Adrenal gland (tissue), 12 donors: Measurements from ENCODE around the gene TPM2. TPM values are rescaled to one million over a fixed set of nuclear protein-coding genes. Genes with fewer than 3 reads are reported as not detected.

ENCODE experiments used
- DNase-seq, 7 donors: peaks; one replicate each; pipeline ENCODE4 v3.0.0-alpha.2; 2019 to 2020
- H3K27ac ChIP-seq, 5 donors: fragments of 200-600 bp; sonication (generic) in 4 of 5; 1 replicate in 3 of 5; 2 replicates in 2 of 5; pipeline versions ENCODE4 v1.5.1 to v1.8.0; 2016 to 2020; ENCODE audit warnings: mild to moderate bottlenecking in 1 of 5
- H3K27me3 ChIP-seq: fragments of 200-600 bp; 2 replicates; pipeline ENCODE4 v1.8.0; 2021
- H3K36me3 ChIP-seq, 2 donors: fragments of 200-600 bp; replicated peaks in 1 of 2; 1 replicate in 1 of 2; 2 replicates in 1 of 2; pipeline versions ENCODE4 v1.5.1 to v1.8.0; 2018 to 2022
- H3K4me1 ChIP-seq, 2 donors: fragments of 200-600 bp; replicated peaks in 1 of 2; 1 replicate in 1 of 2; 2 replicates in 1 of 2; pipeline versions ENCODE4 v1.5.1 to v1.8.0; 2018 to 2021
- H3K4me3 ChIP-seq, 4 donors: fragments of 200-600 bp; sonication (generic) in 3 of 4; one replicate each; pipeline ENCODE4 v1.5.1; 2016 to 2018
- H3K9me3 ChIP-seq, 3 donors: fragments of 200-600 bp; sonication (generic) in 1 of 3; replicated peaks in 1 of 3; 1 replicate in 2 of 3; 2 replicates in 1 of 3; pipeline versions ENCODE4 v1.5.1 to v1.8.0; 2016 to 2021
- POLR2A ChIP-seq, 2 donors: fragments of 450-650 bp; IDR thresholded peaks; one replicate each; pipeline ENCODE4 v1.6.1; 2017; ENCODE audit warnings: antibody characterized with exemption in 2 of 2, mild to moderate bottlenecking in 2 of 2, moderate library complexity in 1 of 2
- WGBS, 4 donors: extraction: QIAGEN DNeasy Blood & Tissue Kit in 2 of 4; methylation state at CpG; one replicate each; pipeline versions ENCODE4 v1.1.5 to v1.1.7; 2013 to 2017; 5-methylcytosine and 5-hydroxymethylcytosine counted together
- intact Hi-C, 2 donors: fragments of 100-400 bp; cut with DNase I; formaldehyde crosslinking; loops; one replicate each; pipeline versions ENCODE4 v1.14.1 to v1.15.0; 2022 to 2023
- polyA plus RNA-seq, 3 donors: library from polyadenylated mRNA; stranded (reverse); fragments of 200-250 nt in 2 of 3; fragments of 350-450 nt in 1 of 3; fragmentation: Illumina TruSeq in 1 of 3; extraction: RNeasy Lipid Tissue Mini Kit (QIAGEN cat#74804) in 1 of 3; gene quantifications; one replicate each; pipeline ENCODE4 v1.2.3, GENCODE V29; 2013 to 2014
- total RNA-seq, 9 donors: library from RNA; depleted of rRNA in 4 of 9; stranded (reverse); fragments of >200 nt in 4 of 9; fragments of 120-200 nt in 1 of 9; fragmentation: NEBNext Ultra II Directional in 1 of 9; extraction: Animal tissue kit (Norgen Biotek cat#: 25700) in 1 of 9; gene quantifications; one replicate each; pipeline versions ENCODE4 v1.1.0 to v1.2.4, GENCODE V29; 2013 to 2023
- TF ChIP-seq, protein P1 (sequence below), 6 experiments: fragments of 450-650 bp in 4 of 6; fragments of 200-600 bp in 2 of 6; sonication (generic) in 1 of 6; IDR thresholded peaks; 1 replicate in 5 of 6; 2 replicates in 1 of 6; pipeline versions ENCODE4 v1.5.1 to v1.8.0; 2016 to 2021; ENCODE audit warnings: antibody characterized with exemption in 6 of 6, mild to moderate bottlenecking in 2 of 6, moderate library complexity in 1 of 6
- donor health status: healthy with polysubstance abuse.
- donor health status: Bipolar disorder and iron deficiency.
- donor health status: DM: yes; HTN: yes; CAD: no.
- donor health status: DM: no; HTN: no; CAD: no.
- donor health status: DM: no; HTN: no; CAD: no.
- donor health status: DM: yes; HTN: yes; CAD: no.

TPM2 gene
- total and polyA plus RNA-seq, 12 donors: 188 to 1,472 (median 397) TPM

DNA sequence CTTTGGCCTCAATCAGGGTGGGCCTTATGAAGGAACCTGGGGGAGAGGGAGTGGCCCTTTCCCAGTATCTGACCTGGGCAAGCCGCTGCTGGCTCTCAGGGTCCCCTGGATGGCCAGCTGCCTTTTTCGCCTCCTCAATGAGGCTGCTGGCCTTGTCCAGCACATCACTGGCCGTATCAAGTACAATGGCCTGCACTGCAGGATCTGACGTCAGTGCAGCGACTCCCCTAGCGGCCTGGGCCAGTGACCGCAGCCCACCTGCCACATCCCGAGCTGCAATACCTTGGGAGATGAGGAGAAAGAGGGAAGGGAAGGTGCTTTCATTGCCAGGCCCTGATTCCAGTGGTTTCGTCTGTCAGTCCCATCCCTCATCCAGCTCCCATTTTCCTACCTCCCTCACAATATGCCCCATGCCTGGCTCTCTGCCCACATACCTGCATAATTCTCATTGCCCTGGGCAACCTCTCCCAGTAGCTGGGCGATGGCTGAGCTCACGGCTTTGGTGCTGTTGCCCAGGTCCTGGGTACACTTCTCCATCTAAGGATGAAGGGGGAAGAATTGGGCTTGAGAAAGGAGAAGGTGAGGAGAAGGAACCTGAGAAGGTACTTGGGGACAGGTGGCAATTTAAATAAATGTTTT lies 23.2 kb upstream of the TPM2 start:
- Histone ChIP-seq H3K36me3 (peaks cover 0 to 95% of the 10 kb centered on the region in 2 donors), H3K27me3 (no peaks in the 10 kb centered on the region), H3K27ac (no peak overlapping the region), H3K4me3 (no peak overlapping the region), H3K9me3 (no peaks in the 10 kb centered on the region), H3K4me1 (no peaks in the 10 kb centered on the region)
- peak in 1 of 7 donors; percentile 2 for DNase-seq
- WGBS, 4 donors: 82 to 91% (median 88%) methylated on average over 7 to 11 of the region's 11 CpGs
- no peak for TF ChIP-seq POLR2A (IDR thresholded peaks at IDR 0.05)
- TF ChIP-seq, protein P1, sequence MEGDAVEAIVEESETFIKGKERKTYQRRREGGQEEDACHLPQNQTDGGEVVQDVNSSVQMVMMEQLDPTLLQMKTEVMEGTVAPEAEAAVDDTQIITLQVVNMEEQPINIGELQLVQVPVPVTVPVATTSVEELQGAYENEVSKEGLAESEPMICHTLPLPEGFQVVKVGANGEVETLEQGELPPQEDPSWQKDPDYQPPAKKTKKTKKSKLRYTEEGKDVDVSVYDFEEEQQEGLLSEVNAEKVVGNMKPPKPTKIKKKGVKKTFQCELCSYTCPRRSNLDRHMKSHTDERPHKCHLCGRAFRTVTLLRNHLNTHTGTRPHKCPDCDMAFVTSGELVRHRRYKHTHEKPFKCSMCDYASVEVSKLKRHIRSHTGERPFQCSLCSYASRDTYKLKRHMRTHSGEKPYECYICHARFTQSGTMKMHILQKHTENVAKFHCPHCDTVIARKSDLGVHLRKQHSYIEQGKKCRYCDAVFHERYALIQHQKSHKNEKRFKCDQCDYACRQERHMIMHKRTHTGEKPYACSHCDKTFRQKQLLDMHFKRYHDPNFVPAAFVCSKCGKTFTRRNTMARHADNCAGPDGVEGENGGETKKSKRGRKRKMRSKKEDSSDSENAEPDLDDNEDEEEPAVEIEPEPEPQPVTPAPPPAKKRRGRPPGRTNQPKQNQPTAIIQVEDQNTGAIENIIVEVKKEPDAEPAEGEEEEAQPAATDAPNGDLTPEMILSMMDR (IDR thresholded peaks at IDR 0.05): no peak
- intact Hi-C loops: no loop called here

DNA sequence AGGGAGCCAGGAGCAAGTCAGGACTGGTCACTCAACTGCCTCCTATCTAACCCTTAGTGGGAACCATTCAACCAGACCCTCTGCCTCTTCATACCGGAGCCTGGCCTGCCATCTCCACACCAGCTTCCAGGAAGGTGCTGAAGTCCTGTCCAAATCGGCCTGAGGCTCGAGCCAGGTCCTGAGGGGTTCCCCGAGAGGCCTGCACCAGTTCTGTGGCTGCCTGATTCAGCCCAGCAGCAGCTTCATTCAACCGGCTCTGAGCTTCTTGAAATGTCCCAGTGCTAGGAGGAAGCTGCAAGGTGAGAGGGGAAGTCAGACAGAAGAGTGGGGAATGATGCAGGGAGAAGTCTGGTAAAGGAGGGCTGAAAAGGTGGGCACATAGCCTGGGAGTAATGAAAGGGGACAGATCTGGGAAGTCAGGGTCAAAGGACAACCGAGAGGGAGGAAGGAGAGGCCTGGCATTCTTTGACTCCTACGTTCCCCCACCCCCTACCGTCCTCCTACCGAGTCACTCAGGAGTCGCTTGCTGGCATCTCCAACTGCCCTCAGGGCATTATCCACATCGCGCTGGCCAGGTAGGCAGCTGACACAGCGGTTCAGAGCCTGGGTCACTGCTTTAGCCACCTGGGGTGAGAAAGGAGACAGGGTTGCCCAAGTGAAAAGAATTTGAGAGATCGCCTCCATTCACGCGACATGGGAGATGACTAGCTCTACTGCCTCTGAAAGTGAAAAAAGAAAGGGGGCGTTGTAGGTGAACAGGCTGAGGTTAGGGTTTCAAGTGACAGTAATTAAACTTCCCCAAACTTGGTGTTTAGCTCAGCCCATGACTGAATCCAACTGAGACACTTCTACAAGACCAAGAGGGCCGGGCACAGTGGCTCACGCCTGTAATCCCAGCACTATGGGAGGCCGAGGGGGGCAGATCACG lies 22.0 kb upstream of the TPM2 start:
- intact Hi-C loops: no loop called here
- Histone ChIP-seq H3K36me3 (peaks cover 0 to 95% of the 10 kb centered on the region in 2 donors), H3K27me3 (no peaks in the 10 kb centered on the region), H3K9me3 (no peaks in the 10 kb centered on the region), H3K27ac (no peak overlapping the region), H3K4me1 (no peaks in the 10 kb centered on the region), H3K4me3 (no peak overlapping the region)
- WGBS, 4 donors: 83 to 88% (median 85%) methylated on average over 19 to 21 of the region's 21 CpGs
- peak in 1 of 7 donors; percentile 6 for DNase-seq
- no peak for TF ChIP-seq POLR2A (IDR thresholded peaks at IDR 0.05)
- TF ChIP-seq, protein P1 (IDR thresholded peaks at IDR 0.05): no peak

DNA sequence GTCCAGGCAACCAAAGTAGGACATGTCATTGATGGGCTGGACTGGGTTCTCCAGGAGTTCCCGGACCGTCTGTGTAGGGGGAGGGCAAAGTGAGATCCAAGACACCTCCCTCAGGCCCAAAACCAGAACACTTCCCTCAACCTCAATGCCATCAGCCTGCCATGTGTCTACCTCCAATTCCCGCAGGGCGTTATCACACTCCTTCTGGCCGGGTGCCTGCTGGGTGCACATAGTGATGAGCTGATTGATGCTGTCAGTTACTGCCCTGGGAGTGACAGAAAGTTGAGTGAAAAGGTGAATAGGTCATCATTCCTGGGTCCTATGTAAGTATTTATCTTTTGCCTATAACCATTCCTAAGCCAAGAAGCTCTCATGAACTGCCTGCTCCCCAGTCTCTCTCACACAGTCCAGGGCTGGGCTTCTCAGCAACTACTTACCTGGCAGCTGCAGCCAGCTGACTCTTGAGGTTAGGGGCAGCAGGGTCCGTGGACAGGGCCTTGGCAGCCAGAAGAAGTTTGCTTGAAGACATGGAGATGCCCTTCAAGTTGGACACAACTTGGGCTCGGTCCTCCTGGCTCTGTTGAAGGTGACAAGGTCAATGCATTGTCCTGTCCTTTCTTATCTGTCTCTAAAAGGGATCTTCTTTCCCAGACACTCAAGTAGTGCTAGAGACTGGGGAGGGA lies 21.2 kb upstream of the TPM2 start:
- H3K4me1 ChIP-seq: no peaks in the 10 kb centered on the region
- no peaks in the 10 kb centered on the region for H3K27me3 ChIP-seq
- intact Hi-C loops: no loop called here
- no peaks in the 10 kb centered on the region for H3K9me3 ChIP-seq
- WGBS, 4 donors: 77 to 87% (median 79%) methylated on average over 4 to 7 of the region's 7 CpGs
- H3K27ac ChIP-seq: no peak overlapping the region
- peak in 1 of 7 donors; percentile 6 for DNase-seq
- peaks cover 0 to 95% of the 10 kb centered on the region in 2 donors for H3K36me3 ChIP-seq
- no peak overlapping the region for H3K4me3 ChIP-seq
- TF ChIP-seq POLR2A (IDR thresholded peaks at IDR 0.05): no peak
- TF ChIP-seq, protein P1 (IDR thresholded peaks at IDR 0.05): no peak

DNA sequence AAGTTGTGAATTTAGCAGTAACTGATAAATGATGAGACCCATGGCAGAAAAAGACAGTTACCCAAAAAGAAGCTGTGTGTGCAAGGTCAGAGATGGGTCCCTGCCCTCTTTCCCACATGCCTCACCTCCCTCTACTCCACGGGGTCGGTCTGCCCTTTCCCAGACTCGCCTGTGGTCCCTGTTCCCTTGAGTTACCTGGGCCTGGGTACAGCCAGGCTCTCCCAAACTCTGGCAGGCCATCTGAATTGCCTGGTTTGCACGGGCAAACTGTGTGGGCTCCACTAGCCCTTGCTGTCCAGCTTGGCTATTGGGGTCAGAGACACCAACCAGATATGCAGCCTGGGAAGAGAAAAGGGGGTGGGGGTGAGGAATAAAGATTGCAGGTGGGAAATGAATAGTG lies 18.4 kb upstream of the TPM2 start:
- intact Hi-C loops: no loop called here
- H3K4me1 ChIP-seq: no peaks in the 10 kb centered on the region
- no peak overlapping the region for H3K4me3 ChIP-seq
- H3K9me3 ChIP-seq: no peaks in the 10 kb centered on the region
- DNase-seq: no peak
- no peak for TF ChIP-seq POLR2A (IDR thresholded peaks at IDR 0.05)
- TF ChIP-seq, protein P1 (IDR thresholded peaks at IDR 0.05): no peak
- 92 to 98% (median 95%) methylated on average over 4 of the region's 4 CpGs for WGBS, 4 donors
- H3K36me3 ChIP-seq: peaks cover 0 to 95% of the 10 kb centered on the region in 2 donors
- H3K27ac ChIP-seq: no peak overlapping the region
- no peaks in the 10 kb centered on the region for H3K27me3 ChIP-seq
